ENCODE data around the gene SNAPIN. TPM values are rescaled to one million over a fixed set of nuclear protein-coding genes. Genes with fewer than 3 reads are reported as not detected.
A peak's percentile ranks its signal among the peaks of the same experiment; 100 is the strongest.
"Not testable (repeated sequence)": the region's sequence is repeated elsewhere in the genome, so short reads cannot be mapped to it uniquely, and the experiment has no call there.

The SNAPIN gene
- total and polyA plus RNA-seq, 4 donors: 58.0 to 70.5 (median 67.8) TPM

DNA sequence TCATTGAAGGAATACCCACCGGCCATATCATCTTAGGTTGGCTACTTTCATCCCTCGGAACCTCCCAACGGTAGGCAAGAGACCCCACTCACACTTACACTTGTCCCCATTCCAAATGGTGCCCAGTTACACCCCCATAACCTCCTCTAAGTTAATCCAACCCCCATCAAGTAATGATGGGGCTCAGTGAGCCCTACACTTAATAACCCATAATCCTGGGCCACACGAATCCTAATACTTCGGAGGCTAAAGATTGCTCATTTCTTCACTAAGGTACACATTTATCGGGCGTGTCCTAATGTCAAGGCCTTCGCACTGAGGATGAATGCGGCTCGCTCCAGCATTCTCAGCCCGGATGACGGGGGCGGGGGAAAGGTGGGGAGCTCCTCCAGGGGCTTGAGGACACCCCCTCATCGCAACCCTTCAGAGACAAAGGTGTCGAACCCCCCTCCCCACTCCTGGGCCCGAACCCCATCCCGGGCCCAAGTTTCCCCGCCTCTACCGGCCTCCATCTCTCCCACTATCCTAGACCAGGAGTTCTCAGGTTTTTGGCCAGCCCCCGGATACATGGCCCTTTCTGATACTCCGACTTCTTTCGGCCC is 11.9 kb downstream of the SNAPIN start:
- peak overlapping the region; percentile 80 for H3K27ac ChIP-seq (ENCODE audit: low read depth, low read length)
- H3K4me3 ChIP-seq (ENCODE audit: low read depth, low read length): peak overlapping the region; percentile 96
- no peak for DNase-seq (ENCODE audit: low read depth in 4 of 6, low spot score in 6 of 6)
- H3K9me3 ChIP-seq (ENCODE audit: control insufficient read depth, insufficient read depth, low read length): no peaks in the 10 kb centered on the region
- WGBS (ENCODE audit: insufficient coverage): 2% methylated on average over 22 of the region's 22 CpGs
- peaks cover 22% of the 10 kb centered on the region for H3K4me1 ChIP-seq (ENCODE audit: control insufficient read depth, insufficient read depth, low read length)
- no peaks in the 10 kb centered on the region for H3K27me3 ChIP-seq (ENCODE audit: control insufficient read depth, insufficient read depth, low read length)
- peaks cover 39% of the 10 kb centered on the region for H3K36me3 ChIP-seq (ENCODE audit: control insufficient read depth, insufficient read depth, low read length)

DNA sequence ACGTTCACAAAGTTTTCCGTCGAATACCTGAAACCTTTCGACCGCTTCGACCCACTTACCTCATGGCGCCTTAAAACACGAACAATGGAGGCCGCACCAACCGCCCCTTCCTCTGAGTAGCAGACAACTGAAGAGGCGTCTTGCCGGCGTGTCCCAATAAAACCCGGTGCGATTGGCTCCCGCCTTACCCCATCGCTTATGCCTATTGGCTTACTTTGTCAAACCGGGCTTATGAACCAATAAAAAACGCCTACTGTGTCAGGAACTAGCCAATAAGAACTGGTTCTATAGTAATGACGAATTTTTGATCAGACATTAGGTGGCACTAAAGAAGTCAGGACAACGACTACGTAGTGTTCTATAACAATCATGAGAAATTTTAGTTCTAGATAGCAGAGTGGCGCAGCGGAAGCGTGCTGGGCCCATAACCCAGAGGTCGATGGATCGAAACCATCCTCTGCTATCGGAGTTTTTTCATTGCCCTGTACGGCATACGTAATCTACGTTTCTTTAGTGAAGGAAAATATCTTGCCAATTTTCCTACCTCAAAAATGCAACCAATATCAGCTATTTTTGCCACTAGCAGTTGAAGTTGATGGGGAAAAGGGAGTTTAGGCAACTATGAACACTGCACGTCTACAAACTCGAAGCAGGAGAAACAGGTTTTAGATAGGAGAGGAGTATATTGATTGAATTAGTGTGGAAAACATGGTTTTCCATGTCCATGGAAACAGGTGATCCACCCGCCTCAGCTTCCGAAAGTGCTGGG is 12.5 kb downstream of the SNAPIN start, which contains the start of gene ILF2:
TSS of gene ILF2 (minus strand) at position 135 of the 769 bp plus-strand sequence. CDS start at position 64, 71 bp downstream.
- H3K27ac ChIP-seq (ENCODE audit: low read depth, low read length): peak within 1 kb of the TSS; percentile 85
- H3K27me3 ChIP-seq (ENCODE audit: control insufficient read depth, insufficient read depth, low read length): no peaks in the 10 kb centered on the region
- peak; percentile 96 to 100 (median 98) for DNase-seq (ENCODE audit: low read depth in 4 of 6, low spot score in 6 of 6)
- H3K4me1 ChIP-seq (ENCODE audit: control insufficient read depth, insufficient read depth, low read length): peaks cover 22% of the 10 kb centered on the region
- 0% methylated on average over 20 of the region's 35 CpGs for WGBS (ENCODE audit: insufficient coverage)
- no peaks in the 10 kb centered on the region for H3K9me3 ChIP-seq (ENCODE audit: control insufficient read depth, insufficient read depth, low read length)
- H3K4me3 ChIP-seq (ENCODE audit: low read depth, low read length): peak within 1 kb of the TSS; percentile 96
- peaks cover 32% of the 10 kb centered on the region for H3K36me3 ChIP-seq (ENCODE audit: control insufficient read depth, insufficient read depth, low read length)

DNA sequence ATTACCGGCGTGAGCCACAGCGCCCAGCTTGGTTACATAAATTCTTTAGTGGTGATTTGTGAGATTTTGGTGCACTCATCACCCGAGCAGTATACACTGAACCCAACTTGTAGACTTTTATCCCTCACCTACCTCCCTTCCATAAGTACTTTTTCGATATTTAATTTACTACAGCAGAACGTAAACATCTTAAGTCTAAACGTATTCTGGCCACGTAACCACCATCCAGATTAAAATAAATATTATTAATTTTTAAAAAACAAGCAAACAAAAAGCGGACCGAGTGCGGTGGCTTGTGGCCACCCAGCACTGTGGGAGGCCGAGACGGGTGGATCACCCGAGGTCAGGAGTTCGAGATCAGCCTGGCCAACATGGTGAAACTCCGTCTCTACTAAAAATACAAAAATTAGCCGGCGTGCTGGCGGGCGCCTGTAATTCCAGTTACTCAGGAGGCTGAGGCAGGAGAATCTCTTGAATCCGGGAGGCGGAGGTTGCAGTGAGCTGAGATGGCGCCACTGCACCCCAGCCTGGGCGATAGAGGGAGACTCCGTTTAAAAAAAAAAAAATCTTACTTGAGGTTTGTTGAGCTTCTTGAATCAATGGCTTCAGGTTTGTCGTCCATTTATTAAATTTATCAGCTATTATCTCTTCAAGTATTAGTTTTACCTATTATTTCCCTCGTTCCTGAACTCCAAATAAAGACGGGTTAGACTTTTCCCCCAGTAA is 13.3 kb downstream of the SNAPIN start:
- Histone ChIP-seq H3K4me3 (ENCODE audit: low read depth, low read length) (peak overlapping the region; percentile 96), H3K27ac (ENCODE audit: low read depth, low read length) (peak overlapping the region; percentile 85), H3K4me1 (ENCODE audit: control insufficient read depth, insufficient read depth, low read length) (peaks cover 22% of the 10 kb centered on the region), H3K36me3 (ENCODE audit: control insufficient read depth, insufficient read depth, low read length) (peaks cover 24% of the 10 kb centered on the region)
- not testable (repeated sequence) for H3K9me3 ChIP-seq (ENCODE audit: control insufficient read depth, insufficient read depth, low read length); H3K27me3 ChIP-seq (ENCODE audit: control insufficient read depth, insufficient read depth, low read length); DNase-seq (ENCODE audit: low read depth in 4 of 6, low spot score in 6 of 6)
- WGBS (ENCODE audit: insufficient coverage): 18% methylated on average over 12 of the region's 28 CpGs

DNA sequence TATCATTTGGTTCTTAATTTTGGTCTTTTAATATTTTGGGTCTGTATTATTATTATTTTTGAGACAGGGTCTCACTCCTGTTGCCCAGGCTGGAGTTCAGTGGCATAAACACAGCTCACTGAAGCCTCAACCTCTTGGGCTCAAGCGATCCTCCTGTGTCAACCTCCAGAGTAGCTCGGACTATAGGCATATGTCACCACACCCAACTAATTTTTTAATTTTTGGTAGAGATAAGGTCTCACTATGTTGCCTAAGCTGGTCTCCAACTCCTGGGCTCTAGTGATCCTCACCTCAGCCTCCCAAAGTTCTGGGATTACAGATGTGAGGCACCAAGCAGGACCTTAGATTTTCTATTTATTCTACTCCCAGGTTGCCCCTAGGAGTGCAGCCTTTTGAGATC is 15.0 kb downstream of the SNAPIN start:
- Histone ChIP-seq H3K27ac (ENCODE audit: low read depth, low read length) (no peak overlapping the region), H3K4me3 (ENCODE audit: low read depth, low read length) (no peak overlapping the region), H3K27me3 (ENCODE audit: control insufficient read depth, insufficient read depth, low read length) (peaks cover 8% of the 10 kb centered on the region), H3K9me3 (ENCODE audit: control insufficient read depth, insufficient read depth, low read length) (no peaks in the 10 kb centered on the region), H3K4me1 (ENCODE audit: control insufficient read depth, insufficient read depth, low read length) (peaks cover 30% of the 10 kb centered on the region), H3K36me3 (ENCODE audit: control insufficient read depth, insufficient read depth, low read length) (peaks cover 13% of the 10 kb centered on the region)
- WGBS (ENCODE audit: insufficient coverage): no CpG with 5 or more reads among the region's 2 CpGs
- DNase-seq (ENCODE audit: low read depth in 4 of 6, low spot score in 6 of 6): no peak

DNA sequence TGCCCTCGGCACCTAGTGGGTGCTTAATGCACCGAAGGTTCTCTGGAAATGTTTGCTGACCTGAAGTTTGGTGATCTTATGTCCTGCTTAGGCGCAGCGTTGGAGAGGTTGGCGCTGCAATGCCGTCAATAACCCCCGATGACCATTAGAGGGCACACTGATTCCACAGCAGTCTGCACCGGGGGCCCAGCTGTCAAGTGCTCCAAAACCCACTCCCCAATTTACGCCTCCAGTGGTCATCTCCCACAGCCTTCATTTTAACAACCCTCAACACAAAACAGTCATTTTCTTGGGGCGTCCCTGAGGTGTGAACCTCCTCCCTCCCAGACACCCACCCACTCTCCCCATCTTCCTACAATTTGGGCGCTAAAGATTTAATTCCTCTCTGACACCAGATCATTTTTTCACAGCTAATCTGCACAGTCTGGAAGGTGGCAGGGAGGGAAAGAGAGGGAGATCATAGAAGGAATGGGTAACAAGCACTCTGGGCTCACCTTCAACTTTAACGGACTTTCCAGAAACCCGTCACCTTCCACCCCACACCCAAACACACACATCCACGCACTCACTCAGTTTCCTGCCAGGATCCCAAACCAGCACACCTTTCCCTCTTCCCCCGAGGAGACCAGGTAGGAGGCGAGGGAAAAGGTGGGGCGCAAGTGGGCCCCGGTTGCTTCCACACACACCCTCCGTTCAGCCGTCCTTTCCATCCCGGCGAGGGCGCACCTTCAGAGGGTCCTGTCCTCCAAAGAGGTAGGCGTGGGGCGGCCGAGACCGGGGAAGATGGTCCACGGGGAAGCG is 19.4 kb downstream of the SNAPIN start:
- peak in 2 of 6 donors; percentile 79 to 89 for DNase-seq (ENCODE audit: low read depth in 4 of 6, low spot score in 6 of 6)
- peaks cover 21% of the 10 kb centered on the region for H3K4me1 ChIP-seq (ENCODE audit: control insufficient read depth, insufficient read depth, low read length)
- WGBS (ENCODE audit: insufficient coverage): 2% methylated on average over 23 of the region's 29 CpGs
- H3K27me3 ChIP-seq (ENCODE audit: control insufficient read depth, insufficient read depth, low read length): peaks cover 40% of the 10 kb centered on the region
- no peaks in the 10 kb centered on the region for H3K9me3 ChIP-seq (ENCODE audit: control insufficient read depth, insufficient read depth, low read length)
- no peak overlapping the region for H3K27ac ChIP-seq (ENCODE audit: low read depth, low read length)
- H3K4me3 ChIP-seq (ENCODE audit: low read depth, low read length): peak overlapping the region; percentile 35
- H3K36me3 ChIP-seq (ENCODE audit: control insufficient read depth, insufficient read depth, low read length): no peaks in the 10 kb centered on the region

DNA sequence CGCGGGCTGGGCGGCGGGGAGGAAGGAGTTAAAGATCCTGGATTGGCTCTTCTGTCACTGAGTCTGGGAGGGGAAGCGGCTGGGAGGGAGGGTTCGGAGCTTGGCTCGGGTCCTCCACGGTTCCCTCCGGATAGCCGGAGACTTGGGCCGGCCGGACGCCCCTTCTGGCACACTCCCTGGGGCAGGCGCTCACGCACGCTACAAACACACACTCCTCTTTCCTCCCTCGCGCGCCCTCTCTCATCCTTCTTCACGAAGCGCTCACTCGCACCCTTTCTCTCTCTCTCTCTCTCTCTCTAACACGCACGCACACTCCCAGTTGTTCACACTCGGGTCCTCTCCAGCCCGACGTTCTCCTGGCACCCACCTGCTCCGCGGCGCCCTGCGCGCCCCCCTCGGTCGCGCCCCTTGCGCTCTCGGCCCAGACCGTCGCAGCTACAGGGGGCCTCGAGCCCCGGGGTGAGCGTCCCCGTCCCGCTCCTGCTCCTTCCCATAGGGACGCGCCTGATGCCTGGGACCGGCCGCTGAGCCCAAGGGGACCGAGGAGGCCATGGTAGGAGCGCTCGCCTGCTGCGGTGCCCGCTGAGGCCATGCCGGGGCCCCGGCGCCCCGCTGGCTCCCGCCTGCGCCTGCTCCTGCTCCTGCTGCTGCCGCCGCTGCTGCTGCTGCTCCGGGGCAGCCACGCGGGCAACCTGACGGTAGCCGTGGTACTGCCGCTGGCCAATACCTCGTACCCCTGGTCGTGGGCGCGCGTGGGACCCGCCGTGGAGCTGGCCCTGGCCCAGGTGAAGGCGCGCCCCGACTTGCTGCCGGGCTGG is 20.2 kb downstream of the SNAPIN start, which contains the start of gene NPR1:
TSS of gene NPR1 (plus strand) at position 170 of the 818 bp plus-strand sequence. CDS start at position 591, 421 bp downstream.
- Histone ChIP-seq H3K4me3 (ENCODE audit: low read depth, low read length) (peak within 1 kb of the TSS; percentile 38), H3K4me1 (ENCODE audit: control insufficient read depth, insufficient read depth, low read length) (peaks cover 21% of the 10 kb centered on the region), H3K27ac (ENCODE audit: low read depth, low read length) (no peak within 1 kb of the TSS), H3K36me3 (ENCODE audit: control insufficient read depth, insufficient read depth, low read length) (no peaks in the 10 kb centered on the region), H3K9me3 (ENCODE audit: control insufficient read depth, insufficient read depth, low read length) (no peaks in the 10 kb centered on the region), H3K27me3 (ENCODE audit: control insufficient read depth, insufficient read depth, low read length) (peaks cover 40% of the 10 kb centered on the region)
- peak in 2 of 6 donors; percentile 65 to 73 for DNase-seq (ENCODE audit: low read depth in 4 of 6, low spot score in 6 of 6)
- WGBS (ENCODE audit: insufficient coverage): under 1% methylated on average over 78 of the region's 78 CpGs

DNA sequence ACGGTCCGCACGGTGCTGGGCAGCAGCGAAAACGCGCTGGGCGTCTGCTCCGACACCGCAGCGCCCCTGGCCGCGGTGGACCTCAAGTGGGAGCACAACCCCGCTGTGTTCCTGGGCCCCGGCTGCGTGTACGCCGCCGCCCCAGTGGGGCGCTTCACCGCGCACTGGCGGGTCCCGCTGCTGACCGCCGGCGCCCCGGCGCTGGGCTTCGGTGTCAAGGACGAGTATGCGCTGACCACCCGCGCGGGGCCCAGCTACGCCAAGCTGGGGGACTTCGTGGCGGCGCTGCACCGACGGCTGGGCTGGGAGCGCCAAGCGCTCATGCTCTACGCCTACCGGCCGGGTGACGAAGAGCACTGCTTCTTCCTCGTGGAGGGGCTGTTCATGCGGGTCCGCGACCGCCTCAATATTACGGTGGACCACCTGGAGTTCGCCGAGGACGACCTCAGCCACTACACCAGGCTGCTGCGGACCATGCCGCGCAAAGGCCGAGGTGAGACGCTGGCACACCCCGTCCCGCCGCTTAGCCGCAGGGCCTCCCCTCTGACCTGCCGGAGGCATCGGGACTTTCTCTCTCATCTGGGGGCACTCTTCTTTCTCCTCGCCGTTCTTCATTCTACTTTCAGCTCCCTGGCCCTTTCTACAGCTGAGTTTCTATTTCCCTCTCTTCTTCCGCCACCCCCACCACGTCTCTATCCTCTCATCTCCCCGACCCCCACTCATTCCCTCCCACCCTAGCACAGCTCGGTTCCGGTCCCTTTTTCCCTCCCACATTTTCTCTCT is 21.0 kb downstream of the SNAPIN start:
- no peak overlapping the region for H3K27ac ChIP-seq (ENCODE audit: low read depth, low read length)

DNA sequence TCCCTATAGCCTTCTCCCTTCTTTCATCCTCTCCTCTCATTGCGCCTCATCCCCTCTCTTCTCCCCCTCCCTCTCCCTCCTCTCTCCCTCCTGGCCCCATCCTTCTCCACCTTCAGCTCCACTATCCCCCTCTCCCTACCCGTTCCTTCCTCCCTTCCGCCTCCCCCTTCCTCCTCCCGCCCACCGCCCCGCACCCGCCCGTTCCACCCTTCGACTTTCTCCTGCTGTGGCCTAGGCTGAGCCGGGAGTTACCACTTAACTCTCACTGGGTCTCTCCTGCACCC is 21.6 kb downstream of the SNAPIN start:
- no peak for DNase-seq (ENCODE audit: low read depth in 4 of 6, low spot score in 6 of 6)
- Histone ChIP-seq H3K9me3 (ENCODE audit: control insufficient read depth, insufficient read depth, low read length) (no peaks in the 10 kb centered on the region), H3K4me3 (ENCODE audit: low read depth, low read length) (no peak overlapping the region), H3K27me3 (ENCODE audit: control insufficient read depth, insufficient read depth, low read length) (peaks cover 40% of the 10 kb centered on the region), H3K27ac (ENCODE audit: low read depth, low read length) (no peak overlapping the region), H3K36me3 (ENCODE audit: control insufficient read depth, insufficient read depth, low read length) (no peaks in the 10 kb centered on the region), H3K4me1 (ENCODE audit: control insufficient read depth, insufficient read depth, low read length) (peaks cover 21% of the 10 kb centered on the region)
- 10% methylated on average over 5 of the region's 10 CpGs for WGBS (ENCODE audit: insufficient coverage)

More for the DNA sequence above, 21.0 kb downstream of the SNAPIN start:
- Histone ChIP-seq H3K9me3 (ENCODE audit: control insufficient read depth, insufficient read depth, low read length) (no peaks in the 10 kb centered on the region), H3K4me1 (ENCODE audit: control insufficient read depth, insufficient read depth, low read length) (peaks cover 21% of the 10 kb centered on the region), H3K27me3 (ENCODE audit: control insufficient read depth, insufficient read depth, low read length) (peaks cover 40% of the 10 kb centered on the region), H3K4me3 (ENCODE audit: low read depth, low read length) (peak overlapping the region; percentile 38), H3K36me3 (ENCODE audit: control insufficient read depth, insufficient read depth, low read length) (no peaks in the 10 kb centered on the region)
- peak in 2 of 6 donors; percentile 13 to 26 for DNase-seq (ENCODE audit: low read depth in 4 of 6, low spot score in 6 of 6)
- WGBS (ENCODE audit: insufficient coverage): under 1% methylated on average over 73 of the region's 73 CpGs

Data from spinal cord (tissue), 10 donors.